GM23248 (cell line): Measurements from ENCODE around the gene SPATS2. TPM values are rescaled to one million over a fixed set of nuclear protein-coding genes. Genes with fewer than 3 reads are reported as not detected.
"Not testable (repeated sequence)": the region's sequence is repeated elsewhere in the genome, so short reads cannot be mapped to it uniquely, and the experiment has no call there.

Source experiments
- DNase-seq: peaks from one replicate; pipeline ENCODE4 v3.0.0-alpha.2; 2015
- H2AFZ ChIP-seq: fragments of 200-600 bp; sonication (generic); 2 replicates; pipeline ENCODE4 v1.6.1; 2016; ENCODE audit warnings: antibody characterized with exemption
- H3F3A ChIP-seq: fragments of 200-600 bp; sonication (generic); 2 replicates; pipeline ENCODE4 v1.6.1; 2016; ENCODE audit warnings: mild to moderate bottlenecking, antibody characterized with exemption, mixed run types; ENCODE audit not compliant: insufficient read depth
- H3K27ac ChIP-seq: fragments of 200-600 bp; sonication (generic); 2 replicates; pipeline ENCODE4 v1.5.1; 2016; ENCODE audit warnings: mild to moderate bottlenecking
- H3K27me3 ChIP-seq: fragments of 200-600 bp; sonication (generic); replicated peaks from 2 replicates; pipeline ENCODE4 v1.6.1; 2016; ENCODE audit warnings: mild to moderate bottlenecking; ENCODE audit not compliant: insufficient read depth
- H3K36me3 ChIP-seq: fragments of 200-600 bp; sonication (generic); 2 replicates; pipeline ENCODE4 v1.6.1; 2016; ENCODE audit warnings: low read depth, mild to moderate bottlenecking
- H3K4me1 ChIP-seq: fragments of 200-600 bp; sonication (generic); 2 replicates; pipeline ENCODE4 v1.6.1; 2016; ENCODE audit warnings: mild to moderate bottlenecking; ENCODE audit not compliant: insufficient read depth
- H3K4me2 ChIP-seq: fragments of 200-600 bp; sonication (generic); one replicate; pipeline ENCODE4 v1.6.1; 2016; ENCODE audit warnings: mild to moderate bottlenecking; ENCODE audit not compliant: unreplicated experiment
- H3K4me3 ChIP-seq: fragments of 200-600 bp; sonication (generic); 2 replicates; pipeline ENCODE4 v1.5.1; 2016; ENCODE audit warnings: mild to moderate bottlenecking
- H3K79me2 ChIP-seq: fragments of 200-600 bp; sonication (generic); 2 replicates; pipeline ENCODE4 v1.6.1; 2016; ENCODE audit warnings: mild to moderate bottlenecking; ENCODE audit not compliant: insufficient read depth
- H3K9ac ChIP-seq: fragments of 200-600 bp; sonication (generic); 2 replicates; pipeline ENCODE4 v1.6.1; 2016; ENCODE audit warnings: mild to moderate bottlenecking
- H3K9me2 ChIP-seq: fragments of 200-600 bp; sonication (generic); 2 replicates; pipeline ENCODE4 v1.6.1; 2016; ENCODE audit warnings: mixed run types, mild to moderate bottlenecking, moderate library complexity; ENCODE audit not compliant: insufficient read depth
- H3K9me3 ChIP-seq: fragments of 200-600 bp; sonication (generic); one replicate; pipeline ENCODE4 v1.6.1; 2017; ENCODE audit warnings: low read depth
- H4K20me1 ChIP-seq: fragments of 200-600 bp; sonication (generic); 2 replicates; pipeline ENCODE4 v1.6.0; 2016; ENCODE audit not compliant: insufficient read depth
- EZH2 ChIP-seq: fragments of 200-600 bp; sonication (generic); IDR thresholded peaks from 2 replicates; pipeline ENCODE4 v1.6.1; 2018; ENCODE audit warnings: antibody characterized with exemption, mild to moderate bottlenecking; ENCODE audit not compliant: insufficient read depth, poor library complexity, severe bottlenecking
- EZH2phosphoT487 ChIP-seq: fragments of 200-600 bp; sonication (generic); IDR thresholded peaks from 2 replicates; pipeline ENCODE4 v1.6.1; 2018; ENCODE audit warnings: antibody characterized with exemption, moderate library complexity, mild to moderate bottlenecking, low read depth; ENCODE audit not compliant: insufficient read depth
- WGBS, 2 experiments: methylation state at CpG; one replicate each; pipeline ENCODE4 v1.1.6; 2015 to 2017; ENCODE audit warnings: low lambda C conversion rate in 2 of 2, low coverage in 1 of 2; ENCODE audit errors: missing lambda C conversion rate in 2 of 2; 5-methylcytosine and 5-hydroxymethylcytosine counted together
- in situ Hi-C: fragments of 300-500 bp; cut with MboI; formaldehyde crosslinking; loops from 2 replicates; pipeline ENCODE4 v1.15.0; 2020
- polyA plus RNA-seq: library from polyadenylated mRNA; unstranded; fragments of >200 nt; fragmentation: Nextera tagmentation; extraction: Ambion mirVana; gene quantifications from 2 replicates; pipeline ENCODE4 v1.2.1, GENCODE V29; 2016
- total RNA-seq: library from RNA; depleted of rRNA; stranded (reverse); fragments of >200 nt; shearing (Covaris generic); gene quantifications from 2 replicates; pipeline ENCODE4 v1.2.3, GENCODE V29; 2014

Gene SPATS2
- total and polyA plus RNA-seq, 2 experiments from 2014 or later, result 22.3 to 25.0 TPM

GRCh38 chr12:49332891-49333371, 34.3 kb upstream of the SPATS2 start:
- in situ Hi-C loops, result no loop called here
- Histone ChIP-seq H3K27ac (no peak overlapping the region), H3K27me3 (peaks cover 37% of the 10 kb centered on the region), H3K4me1 (0 out of 2 replicates have a peak, but pooled peaks cover 2% of the 10 kb centered on the region), H3F3A (no peaks in the 10 kb centered on the region), H3K9ac (no peak overlapping the region), H4K20me1 (no peaks in the 10 kb centered on the region), H3K9me2 (no peaks in the 10 kb centered on the region), H3K9me3 (no peaks in the 10 kb centered on the region), H3K4me2 (no peak overlapping the region), H3K4me3 (no peak overlapping the region), H3K79me2 (no peaks in the 10 kb centered on the region), H3K36me3 (no peaks in the 10 kb centered on the region), H2AFZ (no peak overlapping the region)
- no peak for DNase-seq
- WGBS, 2 experiments, result 47 to 48% methylated on average over 14 to 40 of the region's 40 CpGs
- TF ChIP-seq EZH2phosphoT487 (no peak), EZH2 (no peak)

GRCh38 chr12:49333778-49334177, 33.5 kb upstream of the SPATS2 start:
- H3K9me2 ChIP-seq, in situ Hi-C loops, H2AFZ ChIP-seq, DNase-seq, H3K4me1 ChIP-seq, H4K20me1 ChIP-seq, H3K4me2 ChIP-seq, H3K4me3 ChIP-seq, H3K9me3 ChIP-seq, H3K27ac ChIP-seq, H3K36me3 ChIP-seq, H3K79me2 ChIP-seq, H3K9ac ChIP-seq, H3F3A ChIP-seq: not testable (repeated sequence)
- H3K27me3 ChIP-seq, result peaks cover 37% of the 10 kb centered on the region
- WGBS, 2 experiments, result 61 to 62% methylated on average over 20 to 21 of the region's 21 CpGs

- Histone ChIP-seq H3K27me3 (peaks cover 37% of the 10 kb centered on the region), H3K27ac (no peak overlapping the region)
Measured at GRCh38 chr12:49334226-49334625, 33.0 kb upstream of the SPATS2 start.

GRCh38 chr12:49334681-49335080, 32.6 kb upstream of the SPATS2 start:
- 44 to 47% methylated on average over 12 of the region's 12 CpGs for WGBS, 2 experiments
- no peak overlapping the region for H2AFZ ChIP-seq

More at GRCh38 chr12:49334226-49334625, 33.0 kb upstream of the SPATS2 start:
- H4K20me1 ChIP-seq, result no peaks in the 10 kb centered on the region
- no peak for DNase-seq
- no peaks in the 10 kb centered on the region for H3K9me2 ChIP-seq
- TF ChIP-seq EZH2 (no peak), EZH2phosphoT487 (no peak)
- H3K9ac ChIP-seq, result no peak overlapping the region
- no peak overlapping the region for H3K4me2 ChIP-seq
- no peaks in the 10 kb centered on the region for H3K79me2 ChIP-seq
- H2AFZ ChIP-seq, result no peak overlapping the region
- WGBS, 2 experiments, result 61 to 63% methylated on average over 19 of the region's 19 CpGs
- H3K4me3 ChIP-seq, result no peak overlapping the region
- in situ Hi-C loops, result no loop called here
- H3K36me3 ChIP-seq, result no peaks in the 10 kb centered on the region
- H3K9me3 ChIP-seq, result no peaks in the 10 kb centered on the region
- no peaks in the 10 kb centered on the region for H3F3A ChIP-seq
- 0 out of 2 replicates have a peak, but pooled peaks cover 2% of the 10 kb centered on the region for H3K4me1 ChIP-seq

More at GRCh38 chr12:49334681-49335080, 32.6 kb upstream of the SPATS2 start:
- Histone ChIP-seq H3K27ac (no peak overlapping the region), H3K9me3 (no peaks in the 10 kb centered on the region), H4K20me1 (no peaks in the 10 kb centered on the region), H3K9ac (no peak overlapping the region), H3K4me2 (no peak overlapping the region), H3K9me2 (no peaks in the 10 kb centered on the region), H3K36me3 (no peaks in the 10 kb centered on the region), H3F3A (no peaks in the 10 kb centered on the region), H3K4me3 (no peak overlapping the region), H3K79me2 (no peaks in the 10 kb centered on the region), H3K4me1 (0 out of 2 replicates have a peak, but pooled peaks cover 2% of the 10 kb centered on the region), H3K27me3 (peaks cover 37% of the 10 kb centered on the region)
- DNase-seq, result no peak
- TF ChIP-seq EZH2phosphoT487, result no peak
- no peak for TF ChIP-seq EZH2
- in situ Hi-C loops, result no loop called here
